Measurements from ENCODE around the gene DCAF8.

DNA sequence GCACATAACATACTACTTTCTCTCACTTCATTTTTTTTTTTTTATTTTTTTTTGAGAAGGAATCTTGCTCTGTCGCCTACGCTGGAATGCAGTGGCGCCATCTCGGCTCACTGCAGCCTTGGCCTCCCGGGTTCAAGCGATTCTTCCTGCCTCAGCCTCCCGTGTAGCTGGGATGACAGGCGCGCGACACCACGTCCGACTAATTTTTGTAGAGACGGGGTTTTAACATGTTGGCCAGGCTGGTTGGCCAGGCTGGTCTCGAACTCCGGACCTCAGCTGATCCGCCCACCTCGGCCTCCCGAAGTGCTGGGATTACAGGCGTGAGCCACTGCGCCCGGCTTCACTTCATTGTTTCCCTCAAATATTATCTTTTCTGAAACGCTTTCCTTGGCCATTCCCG, 23.2 kb upstream of the DCAF8 start:
- TF ChIP-seq CTCF (IDR thresholded peaks at IDR 0.05; ENCODE audit: low read length): no peak
- no peak for TF ChIP-seq EZH2 (IDR thresholded peaks at IDR 0.05; ENCODE audit: borderline replicate concordance, low read length)
